Transverse colon (tissue), 4 donors: ENCODE data around the gene SGPP2. TPM values are rescaled to one million over a fixed set of nuclear protein-coding genes. Genes with fewer than 3 reads are reported as not detected.

Experiments
- DNase-seq: peaks from one replicate; pipeline ENCODE4 v3.0.0-alpha.2; 2019
- H3K27ac ChIP-seq, 4 donors: fragments of 200-600 bp; sonication (generic); 2 replicates each; pipeline ENCODE4 v1.5.1; 2016 to 2018; ENCODE audit warnings: inconsistent platforms in 4 of 4
- H3K27me3 ChIP-seq: fragments of 200-600 bp; sonication (generic); 2 replicates; pipeline ENCODE4 v1.5.1; 2017; ENCODE audit warnings: inconsistent platforms
- H3K36me3 ChIP-seq, 4 donors: fragments of 200-600 bp; sonication (generic); 2 replicates each; pipeline ENCODE4 v1.5.1; 2017 to 2019; ENCODE audit warnings: inconsistent platforms in 4 of 4
- H3K4me1 ChIP-seq, 4 donors: fragments of 200-600 bp; sonication (generic); 2 replicates each; pipeline ENCODE4 v1.5.1; 2017 to 2020; ENCODE audit warnings: inconsistent platforms in 4 of 4
- H3K4me3 ChIP-seq, 4 donors: fragments of 200-600 bp; sonication (generic); 1 replicate in 1 of 4; 2 replicates in 3 of 4; pipeline versions ENCODE4 v1.5.1 to v1.6.1; 2017 to 2019; ENCODE audit warnings: inconsistent platforms in 4 of 4
- H3K9me3 ChIP-seq, 2 donors: fragments of 200-600 bp; sonication (generic); 2 replicates each; pipeline ENCODE4 v1.5.1; 2017 to 2019; ENCODE audit warnings: inconsistent platforms in 2 of 2
- CTCF ChIP-seq, 5 experiments: fragments of 200-600 bp in 3 of 5; fragments of 450-650 bp in 2 of 5; sonication (generic) in 3 of 5; IDR thresholded peaks; 1 replicate in 2 of 5; 2 replicates in 3 of 5; pipeline ENCODE4 v1.5.1; 2016 to 2017; ENCODE audit warnings: antibody characterized with exemption in 5 of 5, inconsistent platforms in 3 of 5, mild to moderate bottlenecking in 2 of 5, moderate library complexity in 1 of 5
- EP300 ChIP-seq: sonication (generic); formaldehyde crosslinking; IDR thresholded peaks from one replicate; pipeline ENCODE4 v1.6.1; 2017; ENCODE audit warnings: antibody characterized with exemption, low read depth
- POLR2A ChIP-seq: fragments of 450-650 bp; IDR thresholded peaks from one replicate; pipeline ENCODE4 v1.6.1; 2016; ENCODE audit warnings: antibody characterized with exemption, mild to moderate bottlenecking, moderate library complexity
- POLR2AphosphoS5 ChIP-seq, 3 donors: sonication (generic); formaldehyde crosslinking; IDR thresholded peaks; one replicate each; pipeline ENCODE4 v1.6.1; 2016; ENCODE audit warnings: antibody characterized with exemption in 3 of 3
- WGBS, 2 donors: methylation state at CpG; one replicate each; pipeline ENCODE4 v1.1.5; 2018; ENCODE audit warnings: low coverage in 1 of 2; 5-methylcytosine and 5-hydroxymethylcytosine counted together
- in situ Hi-C, 4 donors: fragments of 200-750 bp; cut with MboI; loops; one replicate each; pipeline versions ENCODE4 v1.15.0 to v1.15.1; 2017; ENCODE audit warnings: low sequenced_read_pairs in 3 of 4, low pct_ligation_motif_present in 1 of 4, low pct_unique_long_range_greater_than_20kb in 1 of 4
- intact Hi-C: fragments of 100-400 bp; cut with DNase I; formaldehyde crosslinking; loops from one replicate; pipeline ENCODE4 v1.15.1; 2023; ENCODE audit warnings: low total_unique reads
- total RNA-seq, 4 donors: library from RNA; depleted of rRNA; stranded (reverse); fragments of >200 nt; gene quantifications; one replicate each; pipeline ENCODE4 v1.1.0, GENCODE V29; 2016

SGPP2 gene
- total RNA-seq, result 10 to 100 TPM; 26.5 to 56.5 (median 48.7) TPM

- peak; percentile 75 for DNase-seq
- intact Hi-C loops, result no loop called here
- Histone ChIP-seq H3K9me3 (no peaks in the 10 kb centered on the region), H3K27me3 (peaks cover 40% of the 10 kb centered on the region), H3K27ac (peak within 1 kb of the TSS; percentile 86 to 90 (median 89)), H3K4me1 (peaks cover 0 to 30% (median 13%) of the 10 kb centered on the region in 4 donors), H3K36me3 (no peaks in the 10 kb centered on the region), H3K4me3 (peak within 1 kb of the TSS; percentile 60 to 80 (median 68))
- TF ChIP-seq POLR2AphosphoS5 (IDR thresholded peaks at IDR 0.05), result peak in 2 of 3 donors; percentile 52 to 53
- no peak for TF ChIP-seq POLR2A
- in situ Hi-C loops, result no loop called here
- WGBS, 2 donors, result 0% methylated on average over 35 of the region's 61 CpGs; no CpG with 5 or more reads in 1 of the 2 donors
Measured at GRCh38 chr2:222424276-222424728, at the start of gene SGPP2. Gene SGPP2 (plus strand): TSS chr2:222424543. CDS start chr2:222424603, 60 bp downstream.

- no peak for DNase-seq
- TF ChIP-seq POLR2AphosphoS5 (IDR thresholded peaks at IDR 0.05) (no peak), CTCF (IDR thresholded peaks at IDR 0.05) (no peak), POLR2A (no peak), EP300 (no peak)
- Histone ChIP-seq H3K4me3 (no peak overlapping the region), H3K27ac (no peak overlapping the region), H3K4me1 (no peaks in the 10 kb centered on the region), H3K27me3 (no peaks in the 10 kb centered on the region), H3K9me3 (peaks cover 0 to 3% of the 10 kb centered on the region in 2 donors), H3K36me3 (no peaks in the 10 kb centered on the region)
- intact Hi-C loops (no loop called here), in situ Hi-C loops (no loop called here)
- 85 to 100% methylated on average over 1 of the region's 1 CpG for WGBS, 2 donors
Measured at GRCh38 chr2:222375798-222376197, 48.5 kb upstream of the SGPP2 start.

GRCh38 chr2:222380456-222380855 lies 43.9 kb upstream of the SGPP2 start:
- intact Hi-C loops, result no loop called here
- Histone ChIP-seq H3K9me3 (no peaks in the 10 kb centered on the region), H3K27ac (no peak overlapping the region), H3K4me3 (no peak overlapping the region), H3K4me1 (no peaks in the 10 kb centered on the region), H3K27me3 (no peaks in the 10 kb centered on the region), H3K36me3 (no peaks in the 10 kb centered on the region)
- TF ChIP-seq POLR2AphosphoS5 (IDR thresholded peaks at IDR 0.05) (no peak), POLR2A (no peak), EP300 (no peak), CTCF (IDR thresholded peaks at IDR 0.05) (no peak)
- DNase-seq, result no peak
- 73 to 88% methylated on average over 2 of the region's 2 CpGs for WGBS, 2 donors
- in situ Hi-C loops, result no loop called here

GRCh38 chr2:222381566-222381965 lies 42.8 kb upstream of the SGPP2 start:
- no peaks in the 10 kb centered on the region for H3K27me3 ChIP-seq
- H3K27ac ChIP-seq, result no peak overlapping the region
- in situ Hi-C loops (no loop called here), intact Hi-C loops (no loop called here)
- TF ChIP-seq EP300 (no peak), CTCF (IDR thresholded peaks at IDR 0.05) (no peak), POLR2AphosphoS5 (IDR thresholded peaks at IDR 0.05) (no peak), POLR2A (no peak)
- no peak for DNase-seq
- no peaks in the 10 kb centered on the region for H3K36me3 ChIP-seq
- H3K4me3 ChIP-seq, result no peak overlapping the region
- no peaks in the 10 kb centered on the region for H3K4me1 ChIP-seq
- WGBS, 2 donors, result 86% methylated on average over 3 of the region's 3 CpGs
- no peaks in the 10 kb centered on the region for H3K9me3 ChIP-seq

GRCh38 chr2:222383255-222383654 lies 41.1 kb upstream of the SGPP2 start:
- in situ Hi-C loops, result no loop called here
- intact Hi-C loops, result no loop called here
- TF ChIP-seq CTCF (IDR thresholded peaks at IDR 0.05), result no peak
- no peak for TF ChIP-seq EP300
- no peak for TF ChIP-seq POLR2A
- TF ChIP-seq POLR2AphosphoS5 (IDR thresholded peaks at IDR 0.05), result no peak
- H3K36me3 ChIP-seq, result no peaks in the 10 kb centered on the region
- WGBS, 2 donors, result 87 to 100% methylated on average over 1 to 4 of the region's 4 CpGs
- H3K27me3 ChIP-seq, result no peaks in the 10 kb centered on the region
- H3K4me3 ChIP-seq, result no peak overlapping the region
- no peaks in the 10 kb centered on the region for H3K4me1 ChIP-seq
- DNase-seq, result no peak
- no peaks in the 10 kb centered on the region for H3K9me3 ChIP-seq
- H3K27ac ChIP-seq, result no peak overlapping the region
